Dedifferentiated amniotic fluid mesenchymal stem cell (primary cell): ENCODE measurements around the gene TXNRD1.
"Not testable (repeated sequence)": the region's sequence is repeated elsewhere in the genome, so short reads cannot be mapped to it uniquely, and the experiment has no call there.

ENCODE experiments used
- DNase-seq: peaks from one replicate; pipeline ENCODE4 v3.0.0-alpha.2; 2016; ENCODE audit errors: extremely low spot score

The TXNRD1 gene

GRCh38 chr12:104190641-104191176 lies 24.9 kb upstream of the TXNRD1 start:
- no peak for DNase-seq

GRCh38 chr12:104197264-104197663 lies 18.3 kb upstream of the TXNRD1 start:
- DNase-seq: peak; percentile 42

- DNase-seq: no peak
These were observed 15.6 kb upstream of the TXNRD1 start for GRCh38 chr12:104199964-104200363.

GRCh38 chr12:104201238-104202001 lies 14.2 kb upstream of the TXNRD1 start:
- peak; percentile 75 for DNase-seq

GRCh38 chr12:104204690-104205480 lies 10.7 kb upstream of the TXNRD1 start:
- no peak for DNase-seq

- DNase-seq: no peak
These were observed 8.0 kb upstream of the TXNRD1 start for GRCh38 chr12:104207416-104208205.

- DNase-seq: no peak
These were observed 3.1 kb upstream of the TXNRD1 start for GRCh38 chr12:104212516-104212915.

- DNase-seq: peak; percentile 79
These were observed 1.6 kb upstream of the TXNRD1 start for GRCh38 chr12:104213952-104214351.

GRCh38 chr12:104216521-104216924 lies 944 bp downstream of the TXNRD1 start:
- DNase-seq: no peak

- DNase-seq: not testable (repeated sequence)
These were observed 2.9 kb downstream of the TXNRD1 start for GRCh38 chr12:104218506-104218905.

- peak; percentile 51 for DNase-seq
These were observed 3.4 kb downstream of the TXNRD1 start for GRCh38 chr12:104218935-104219334.

- peak; percentile 95 for DNase-seq
These were observed 3.8 kb downstream of the TXNRD1 start for GRCh38 chr12:104219361-104219892.

- peak; percentile 84 for DNase-seq
These were observed 4.4 kb downstream of the TXNRD1 start for GRCh38 chr12:104219908-104220404.

GRCh38 chr12:104220931-104221330 lies 5.4 kb downstream of the TXNRD1 start:
- no peak for DNase-seq

- DNase-seq: no peak
These were observed 7.4 kb downstream of the TXNRD1 start for GRCh38 chr12:104222976-104223375.

GRCh38 chr12:104223712-104224111 lies 8.1 kb downstream of the TXNRD1 start:
- DNase-seq: no peak

- no peak for DNase-seq
These were observed 11.1 kb downstream of the TXNRD1 start for GRCh38 chr12:104226672-104227071.

GRCh38 chr12:104230304-104231095 lies 14.9 kb downstream of the TXNRD1 start:
- no peak for DNase-seq

- no peak for DNase-seq
These were observed 17.2 kb downstream of the TXNRD1 start for GRCh38 chr12:104232609-104233280.

- no peak for DNase-seq
These were observed 19.4 kb downstream of the TXNRD1 start for GRCh38 chr12:104234926-104235499.
